ENCODE measurements around the gene NUDT19.
"Not testable (repeated sequence)": the region's sequence is repeated elsewhere in the genome, so short reads cannot be mapped to it uniquely, and the experiment has no call there.

The NUDT19 gene

GRCh38 chr19:32702010-32702409, 10.4 kb downstream of the NUDT19 start:
- Histone ChIP-seq H3K4me3 (ENCODE audit: low read depth in 1 of 5, low read length in 5 of 5) (no peak overlapping the region), H3K9ac (ENCODE audit: low read length in 5 of 5) (no peak overlapping the region), H3K27me3 (ENCODE audit: control insufficient read depth in 5 of 5, insufficient read depth in 4 of 5, low read length in 5 of 5) (no peaks in the 10 kb centered on the region), H3K4me1 (ENCODE audit: control insufficient read depth in 5 of 5, insufficient read depth in 5 of 5, low read length in 5 of 5) (peaks cover 0 to 3% (median 2%) of the 10 kb centered on the region in 5 donors), H3K36me3 (ENCODE audit: control insufficient read depth in 5 of 5, insufficient read depth in 5 of 5, low read length in 5 of 5) (peaks cover 3 to 19% (median 4%) of the 10 kb centered on the region in 5 donors), H3K27ac (ENCODE audit: low read depth, low read length) (no peak overlapping the region), H3K9me3 (ENCODE audit: control insufficient read depth in 5 of 5, low read length in 5 of 5) (peaks cover 0 to 15% (median 4%) of the 10 kb centered on the region in 5 donors)

- not testable (repeated sequence) for H3K4me3 ChIP-seq (ENCODE audit: low read depth in 1 of 5, low read length in 5 of 5); H3K9ac ChIP-seq (ENCODE audit: low read length in 5 of 5); H3K27ac ChIP-seq (ENCODE audit: low read depth, low read length); H3K4me1 ChIP-seq (ENCODE audit: control insufficient read depth in 5 of 5, insufficient read depth in 5 of 5, low read length in 5 of 5); H3K27me3 ChIP-seq (ENCODE audit: control insufficient read depth in 5 of 5, insufficient read depth in 4 of 5, low read length in 5 of 5)
- H3K9me3 ChIP-seq (ENCODE audit: control insufficient read depth in 5 of 5, low read length in 5 of 5) = peaks cover 0 to 15% (median 4%) of the 10 kb centered on the region in 5 donors
- peaks cover 0 to 13% (median under 1%) of the 10 kb centered on the region in 5 donors for H3K36me3 ChIP-seq (ENCODE audit: control insufficient read depth in 5 of 5, insufficient read depth in 5 of 5, low read length in 5 of 5)
Measured at GRCh38 chr19:32704006-32704405, 12.4 kb downstream of the NUDT19 start.

GRCh38 chr19:32708457-32708856, 16.8 kb downstream of the NUDT19 start:
- H3K4me1 ChIP-seq (ENCODE audit: control insufficient read depth in 5 of 5, insufficient read depth in 5 of 5, low read length in 5 of 5) = peaks cover 0 to 3% (median 0%) of the 10 kb centered on the region in 5 donors
- H3K9me3 ChIP-seq (ENCODE audit: control insufficient read depth in 5 of 5, low read length in 5 of 5) = peaks cover 0 to 12% (median 4%) of the 10 kb centered on the region in 5 donors
- H3K4me3 ChIP-seq (ENCODE audit: low read depth in 1 of 5, low read length in 5 of 5) = no peak overlapping the region
- H3K9ac ChIP-seq (ENCODE audit: low read length in 5 of 5) = no peak overlapping the region
- H3K36me3 ChIP-seq (ENCODE audit: control insufficient read depth in 5 of 5, insufficient read depth in 5 of 5, low read length in 5 of 5) = peaks cover 7 to 30% (median 12%) of the 10 kb centered on the region in 5 donors
- no peaks in the 10 kb centered on the region for H3K27me3 ChIP-seq (ENCODE audit: control insufficient read depth in 5 of 5, insufficient read depth in 4 of 5, low read length in 5 of 5)
- no peak overlapping the region for H3K27ac ChIP-seq (ENCODE audit: low read depth, low read length)

- Histone ChIP-seq H3K4me1 (ENCODE audit: control insufficient read depth in 5 of 5, insufficient read depth in 5 of 5, low read length in 5 of 5) (peaks cover 0 to 3% (median 0%) of the 10 kb centered on the region in 5 donors), H3K27me3 (ENCODE audit: control insufficient read depth in 5 of 5, insufficient read depth in 4 of 5, low read length in 5 of 5) (no peaks in the 10 kb centered on the region), H3K4me3 (ENCODE audit: low read depth in 1 of 5, low read length in 5 of 5) (no peak overlapping the region), H3K36me3 (ENCODE audit: control insufficient read depth in 5 of 5, insufficient read depth in 5 of 5, low read length in 5 of 5) (peaks cover 8 to 33% (median 12%) of the 10 kb centered on the region in 5 donors), H3K9ac (ENCODE audit: low read length in 5 of 5) (no peak overlapping the region), H3K27ac (ENCODE audit: low read depth, low read length) (no peak overlapping the region), H3K9me3 (ENCODE audit: control insufficient read depth in 5 of 5, low read length in 5 of 5) (peaks cover 0 to 7% (median 4%) of the 10 kb centered on the region in 5 donors)
Measured at GRCh38 chr19:32709032-32709431, 17.4 kb downstream of the NUDT19 start.

DNA sequence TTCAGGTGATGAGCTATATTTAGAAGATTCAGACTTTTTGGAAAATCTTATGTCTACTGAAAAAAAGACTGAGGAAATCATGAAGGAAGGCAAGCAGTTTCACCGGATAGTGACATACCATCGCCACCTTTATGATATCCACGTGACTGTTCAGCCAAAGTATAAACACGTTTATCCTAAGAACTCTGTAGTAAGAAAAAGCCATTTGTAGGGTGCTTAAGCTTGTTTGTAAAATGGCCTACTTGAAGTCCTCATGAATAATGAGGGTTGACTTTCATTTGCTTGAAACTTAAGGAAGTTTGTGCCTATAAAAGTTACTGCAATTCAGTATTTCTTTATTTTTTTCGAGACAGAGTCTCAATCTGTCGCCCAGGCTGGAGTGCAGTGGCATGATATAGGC, 20.1 kb downstream of the NUDT19 start:
- Histone ChIP-seq H3K4me1 (ENCODE audit: control insufficient read depth in 5 of 5, insufficient read depth in 5 of 5, low read length in 5 of 5) (peaks cover 0 to 3% (median 0%) of the 10 kb centered on the region in 5 donors), H3K36me3 (ENCODE audit: control insufficient read depth in 5 of 5, insufficient read depth in 5 of 5, low read length in 5 of 5) (peaks cover 8 to 45% (median 16%) of the 10 kb centered on the region in 5 donors), H3K4me3 (ENCODE audit: low read depth in 1 of 5, low read length in 5 of 5) (no peak overlapping the region), H3K9ac (ENCODE audit: low read length in 5 of 5) (no peak overlapping the region), H3K27me3 (ENCODE audit: control insufficient read depth in 5 of 5, insufficient read depth in 4 of 5, low read length in 5 of 5) (no peaks in the 10 kb centered on the region), H3K27ac (ENCODE audit: low read depth, low read length) (no peak overlapping the region), H3K9me3 (ENCODE audit: control insufficient read depth in 5 of 5, low read length in 5 of 5) (no peaks in the 10 kb centered on the region)

DNA sequence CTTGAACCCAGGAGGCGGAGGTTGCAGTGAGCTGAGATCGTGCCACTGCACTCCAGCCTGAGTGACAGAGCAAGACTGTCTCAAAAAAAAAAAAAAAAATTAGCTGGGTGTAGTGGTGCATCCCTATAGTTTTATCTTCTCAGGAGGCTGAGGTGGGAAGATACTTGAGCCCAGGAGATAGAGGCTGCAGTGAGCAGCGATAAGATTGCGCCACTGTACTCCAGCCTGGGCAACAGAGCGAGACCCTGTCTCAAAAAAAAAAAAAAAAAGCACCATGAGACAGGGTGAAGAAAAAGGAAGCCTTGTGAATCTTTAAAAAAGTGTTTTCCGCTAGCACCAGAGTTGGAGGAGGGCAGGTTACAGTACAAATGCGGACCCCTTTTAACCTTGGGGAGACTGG, 24.6 kb downstream of the NUDT19 start:
- not testable (repeated sequence) for H3K27ac ChIP-seq (ENCODE audit: low read depth, low read length); H3K9me3 ChIP-seq (ENCODE audit: control insufficient read depth in 5 of 5, low read length in 5 of 5); H3K9ac ChIP-seq (ENCODE audit: low read length in 5 of 5); H3K4me1 ChIP-seq (ENCODE audit: control insufficient read depth in 5 of 5, insufficient read depth in 5 of 5, low read length in 5 of 5); H3K27me3 ChIP-seq (ENCODE audit: control insufficient read depth in 5 of 5, insufficient read depth in 4 of 5, low read length in 5 of 5); H3K4me3 ChIP-seq (ENCODE audit: low read depth in 1 of 5, low read length in 5 of 5)
- peaks cover 8 to 44% (median 21%) of the 10 kb centered on the region in 5 donors for H3K36me3 ChIP-seq (ENCODE audit: control insufficient read depth in 5 of 5, insufficient read depth in 5 of 5, low read length in 5 of 5)

GRCh38 chr19:32717496-32717895, 25.9 kb downstream of the NUDT19 start:
- H3K4me3 ChIP-seq (ENCODE audit: low read depth in 1 of 5, low read length in 5 of 5) = no peak overlapping the region
- H3K36me3 ChIP-seq (ENCODE audit: control insufficient read depth in 5 of 5, insufficient read depth in 5 of 5, low read length in 5 of 5) = peaks cover 5 to 33% (median 15%) of the 10 kb centered on the region in 5 donors
- H3K9ac ChIP-seq (ENCODE audit: low read length in 5 of 5) = no peak overlapping the region
- no peaks in the 10 kb centered on the region for H3K27me3 ChIP-seq (ENCODE audit: control insufficient read depth in 5 of 5, insufficient read depth in 4 of 5, low read length in 5 of 5)
- no peaks in the 10 kb centered on the region for H3K4me1 ChIP-seq (ENCODE audit: control insufficient read depth in 5 of 5, insufficient read depth in 5 of 5, low read length in 5 of 5)
- H3K9me3 ChIP-seq (ENCODE audit: control insufficient read depth in 5 of 5, low read length in 5 of 5) = peaks cover 0 to 4% (median 0%) of the 10 kb centered on the region in 5 donors
- no peak overlapping the region for H3K27ac ChIP-seq (ENCODE audit: low read depth, low read length)

DNA sequence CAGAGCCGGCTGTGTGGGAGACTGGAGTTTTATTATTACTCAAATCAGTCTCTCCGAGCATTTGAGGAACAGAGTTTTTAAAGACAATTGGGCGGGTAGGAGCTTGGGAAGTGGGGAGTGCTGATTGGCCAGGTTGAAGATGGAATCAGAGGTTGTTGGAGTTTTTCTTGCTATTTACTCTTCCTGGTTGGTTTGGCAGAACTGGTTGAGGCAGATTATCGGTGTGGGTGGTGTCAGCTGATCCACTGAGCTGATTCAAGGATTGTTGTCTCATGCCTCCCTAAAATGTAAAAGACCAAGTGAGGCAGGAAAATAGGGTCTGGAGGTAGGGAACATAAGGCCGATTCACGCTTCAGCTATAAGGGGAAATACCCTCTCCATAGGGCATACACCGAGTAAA, 26.7 kb downstream of the NUDT19 start:
- Histone ChIP-seq H3K9ac (ENCODE audit: low read length in 5 of 5) (no peak overlapping the region), H3K27me3 (ENCODE audit: control insufficient read depth in 5 of 5, insufficient read depth in 4 of 5, low read length in 5 of 5) (no peaks in the 10 kb centered on the region), H3K27ac (ENCODE audit: low read depth, low read length) (no peak overlapping the region)

DNA sequence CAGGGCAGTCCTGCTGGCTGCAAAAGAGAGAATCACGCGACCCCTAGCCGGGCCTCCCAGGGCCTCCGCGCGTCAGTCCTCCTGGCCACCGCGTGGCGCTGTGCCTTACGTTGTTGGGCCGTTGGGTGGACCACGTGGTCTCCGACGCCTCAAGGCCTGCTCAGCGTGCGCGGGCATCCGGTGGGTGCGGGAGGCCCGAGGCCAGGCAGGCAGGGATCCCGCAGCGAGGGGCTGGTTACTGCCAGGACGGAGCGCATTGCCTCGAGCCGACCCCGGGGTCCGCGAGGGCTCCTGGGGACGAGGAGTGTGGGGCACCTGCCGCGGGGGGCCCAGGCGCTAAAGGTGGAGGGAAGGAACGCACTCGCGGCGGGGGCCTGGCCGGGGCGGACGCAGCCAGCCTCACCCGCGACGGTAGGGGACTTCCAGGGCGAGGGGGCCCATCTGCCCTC, 28.0 kb downstream of the NUDT19 start, which contains the start of gene TDRD12:
Gene TDRD12, plus strand, starts transcription at position 157 of the 449 bp plus-strand sequence. CDS start 306 bp downstream, outside the sequence.
- H3K9me3 ChIP-seq (ENCODE audit: control insufficient read depth in 5 of 5, low read length in 5 of 5) = peaks cover 0 to 4% (median 0%) of the 10 kb centered on the region in 5 donors
- no peaks in the 10 kb centered on the region for H3K4me1 ChIP-seq (ENCODE audit: control insufficient read depth in 5 of 5, insufficient read depth in 5 of 5, low read length in 5 of 5)
- no peak within 1 kb of the TSS for H3K27ac ChIP-seq (ENCODE audit: low read depth, low read length)
- no peaks in the 10 kb centered on the region for H3K27me3 ChIP-seq (ENCODE audit: control insufficient read depth in 5 of 5, insufficient read depth in 4 of 5, low read length in 5 of 5)
- peaks cover 0 to 15% (median 8%) of the 10 kb centered on the region in 5 donors for H3K36me3 ChIP-seq (ENCODE audit: control insufficient read depth in 5 of 5, insufficient read depth in 5 of 5, low read length in 5 of 5)
- no peak within 1 kb of the TSS for H3K9ac ChIP-seq (ENCODE audit: low read length in 5 of 5)
- no peak within 1 kb of the TSS for H3K4me3 ChIP-seq (ENCODE audit: low read depth in 1 of 5, low read length in 5 of 5)

More for the DNA sequence above, 26.7 kb downstream of the NUDT19 start:
- Histone ChIP-seq H3K4me3 (ENCODE audit: low read depth in 1 of 5, low read length in 5 of 5) (no peak overlapping the region), H3K9me3 (ENCODE audit: control insufficient read depth in 5 of 5, low read length in 5 of 5) (peaks cover 0 to 4% (median 0%) of the 10 kb centered on the region in 5 donors), H3K4me1 (ENCODE audit: control insufficient read depth in 5 of 5, insufficient read depth in 5 of 5, low read length in 5 of 5) (no peaks in the 10 kb centered on the region), H3K36me3 (ENCODE audit: control insufficient read depth in 5 of 5, insufficient read depth in 5 of 5, low read length in 5 of 5) (peaks cover 2 to 25% (median 11%) of the 10 kb centered on the region in 5 donors)

DNA sequence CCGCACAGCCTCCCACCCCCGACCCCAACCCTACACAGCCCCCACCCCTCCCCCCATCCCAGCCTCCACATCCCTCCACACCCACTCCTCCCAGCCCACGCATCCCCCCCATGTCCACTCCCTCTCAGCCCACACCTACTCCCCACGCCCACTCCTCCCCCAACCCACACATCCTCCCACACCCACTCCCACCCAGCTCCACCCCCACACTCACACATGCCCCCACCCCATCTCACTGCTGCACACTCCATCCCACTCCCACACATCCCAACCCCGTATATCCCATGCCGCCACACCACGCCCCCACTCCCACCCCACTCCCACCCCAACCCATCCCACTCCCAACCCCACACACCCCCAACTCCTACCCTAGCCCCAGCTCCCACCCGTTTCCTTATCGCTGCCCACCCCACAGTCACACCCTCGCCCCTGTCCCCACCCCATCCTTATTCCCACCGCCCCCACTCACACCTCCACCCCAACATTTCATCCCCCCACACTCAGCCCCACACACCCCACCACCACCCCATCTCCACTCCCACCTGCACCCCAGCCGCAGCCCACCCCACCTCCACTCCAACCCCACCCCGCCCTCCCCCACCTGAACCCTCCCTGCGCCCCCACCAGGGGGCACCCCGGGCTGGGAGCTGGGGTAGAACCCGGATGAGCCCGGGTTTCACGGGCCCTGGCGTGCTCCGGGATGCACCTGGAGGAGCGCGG, 28.8 kb downstream of the NUDT19 start:
- Histone ChIP-seq H3K9ac (ENCODE audit: low read length in 5 of 5) (no peak overlapping the region), H3K27me3 (ENCODE audit: control insufficient read depth in 5 of 5, insufficient read depth in 4 of 5, low read length in 5 of 5) (no peaks in the 10 kb centered on the region), H3K36me3 (ENCODE audit: control insufficient read depth in 5 of 5, insufficient read depth in 5 of 5, low read length in 5 of 5) (peaks cover 0 to 7% (median under 1%) of the 10 kb centered on the region in 5 donors), H3K4me1 (ENCODE audit: control insufficient read depth in 5 of 5, insufficient read depth in 5 of 5, low read length in 5 of 5) (no peaks in the 10 kb centered on the region), H3K27ac (ENCODE audit: low read depth, low read length) (no peak overlapping the region), H3K4me3 (ENCODE audit: low read depth in 1 of 5, low read length in 5 of 5) (no peak overlapping the region), H3K9me3 (ENCODE audit: control insufficient read depth in 5 of 5, low read length in 5 of 5) (peaks cover 0 to 4% (median 0%) of the 10 kb centered on the region in 5 donors)

Data from subcutaneous abdominal adipose tissue (tissue), 5 donors.